HG03442 (cell line): ENCODE measurements around the gene TUBGCP2.
"Not testable (repeated sequence)": the region's sequence is repeated elsewhere in the genome, so short reads cannot be mapped to it uniquely, and the experiment has no call there.

ENCODE experiments used
- ATAC-seq: cut with Tn5 transposase; IDR thresholded peaks from one replicate; pipeline ENCODE4 v1.9.1; 2021; ENCODE audit warnings: mild to moderate bottlenecking, moderate library complexity; ENCODE audit not compliant: unreplicated experiment

TUBGCP2 gene

DNA sequence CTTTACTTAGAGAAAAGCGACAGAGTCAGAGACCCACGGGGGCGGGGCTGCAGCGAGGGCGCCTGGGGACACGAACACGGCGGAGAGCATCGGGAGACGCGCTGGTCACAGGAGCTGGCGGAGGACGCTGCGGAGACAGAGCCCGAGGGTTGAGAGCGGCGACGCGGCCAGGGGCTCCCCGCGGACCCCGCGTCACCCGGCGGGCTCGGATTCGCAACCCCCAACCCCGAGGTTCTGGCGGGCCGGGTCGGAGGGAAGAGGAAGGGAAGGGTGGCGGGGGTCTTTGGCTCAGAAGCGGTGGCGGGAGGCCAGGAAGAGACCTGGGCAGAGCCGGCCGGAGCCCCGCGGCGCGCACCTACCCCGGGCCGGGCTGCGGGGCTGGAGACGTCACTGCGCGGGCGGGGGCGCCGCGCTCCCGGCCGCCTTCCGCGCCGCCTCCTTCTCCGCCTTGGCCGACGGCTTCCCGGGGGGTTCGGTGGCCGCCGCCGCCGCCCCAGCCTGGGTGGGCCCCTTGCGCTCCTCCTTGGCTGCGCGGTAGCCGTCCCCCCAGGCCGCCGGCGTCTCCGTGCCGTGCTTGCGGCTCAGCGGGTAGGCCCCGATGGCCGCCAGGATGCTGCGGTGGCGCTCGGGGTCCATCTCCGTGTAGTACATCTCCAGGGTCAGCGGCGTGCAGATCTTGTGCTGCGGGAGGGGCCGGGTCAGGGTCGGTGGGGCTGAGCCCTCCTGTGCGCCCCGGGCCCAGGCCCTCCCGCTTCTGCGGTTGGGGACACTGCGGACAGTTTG is 17.0 kb upstream of the TUBGCP2 start:
- ATAC-seq, result no peak

- ATAC-seq, result no peak
These were observed 16.2 kb upstream of the TUBGCP2 start for GRCh38 chr10:133324857-133325260.

- ATAC-seq, result no peak
These were observed 15.6 kb upstream of the TUBGCP2 start for GRCh38 chr10:133324198-133324792.

DNA sequence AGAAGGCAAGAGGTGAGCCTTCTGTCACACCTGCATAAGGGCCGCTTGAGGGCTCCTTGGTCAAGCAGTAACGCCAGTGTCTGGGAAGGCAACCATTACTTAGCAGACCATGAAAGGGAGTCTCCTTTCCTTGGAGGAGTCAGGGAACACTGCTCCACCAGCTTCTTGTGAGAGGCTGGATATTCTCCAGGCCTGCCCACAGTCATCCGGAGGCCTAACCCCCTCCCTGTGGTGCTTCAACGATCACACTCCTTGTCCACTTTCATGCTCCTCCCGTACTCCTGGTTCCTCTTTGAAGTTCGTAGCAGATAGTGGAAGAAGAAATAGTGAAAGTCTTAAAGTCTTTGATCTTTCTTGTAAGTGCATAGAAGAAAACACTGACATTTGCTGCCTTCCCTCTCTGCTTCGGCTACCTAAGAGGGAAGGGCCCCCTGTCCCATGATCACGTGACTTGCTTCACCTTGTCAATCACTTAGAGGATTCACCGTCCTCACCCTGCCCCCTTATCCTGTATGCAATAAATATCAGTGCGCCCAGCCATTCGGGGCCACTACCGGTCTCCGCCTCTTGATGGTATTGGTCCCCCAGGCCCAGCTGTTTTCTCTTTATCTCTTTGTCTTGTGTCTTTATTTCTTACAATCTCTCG is 13.5 kb upstream of the TUBGCP2 start:
- not testable (repeated sequence) for ATAC-seq

GRCh38 chr10:133320852-133321422 is 12.3 kb upstream of the TUBGCP2 start:
- not testable (repeated sequence) for ATAC-seq

GRCh38 chr10:133318494-133319127 is 9.9 kb upstream of the TUBGCP2 start:
- ATAC-seq, result peak; percentile 95

DNA sequence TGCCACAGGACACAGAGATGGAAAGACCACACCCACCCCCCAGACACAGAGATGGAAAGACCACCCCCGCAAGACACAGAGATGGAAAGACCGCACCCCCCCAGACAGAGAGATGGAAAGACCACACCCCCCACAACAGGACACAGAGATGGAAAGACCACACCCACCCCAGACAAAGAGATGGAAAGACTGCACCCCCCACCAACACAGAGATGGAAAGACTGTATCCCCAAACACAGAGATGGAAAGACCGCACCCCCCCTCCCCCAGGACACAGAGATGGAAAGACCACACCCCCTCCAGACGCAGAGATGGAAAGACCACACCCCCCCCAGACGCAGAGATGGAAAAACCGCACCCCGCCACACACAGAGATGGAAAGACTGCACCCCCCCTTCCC is 8.1 kb upstream of the TUBGCP2 start:
- no peak for ATAC-seq

- no peak for ATAC-seq
These were observed 7.6 kb upstream of the TUBGCP2 start for GRCh38 chr10:133316266-133316665.

- ATAC-seq, result no peak
These were observed 7.2 kb upstream of the TUBGCP2 start for GRCh38 chr10:133315847-133316246.

GRCh38 chr10:133314911-133315310 is 6.2 kb upstream of the TUBGCP2 start:
- no peak for ATAC-seq

DNA sequence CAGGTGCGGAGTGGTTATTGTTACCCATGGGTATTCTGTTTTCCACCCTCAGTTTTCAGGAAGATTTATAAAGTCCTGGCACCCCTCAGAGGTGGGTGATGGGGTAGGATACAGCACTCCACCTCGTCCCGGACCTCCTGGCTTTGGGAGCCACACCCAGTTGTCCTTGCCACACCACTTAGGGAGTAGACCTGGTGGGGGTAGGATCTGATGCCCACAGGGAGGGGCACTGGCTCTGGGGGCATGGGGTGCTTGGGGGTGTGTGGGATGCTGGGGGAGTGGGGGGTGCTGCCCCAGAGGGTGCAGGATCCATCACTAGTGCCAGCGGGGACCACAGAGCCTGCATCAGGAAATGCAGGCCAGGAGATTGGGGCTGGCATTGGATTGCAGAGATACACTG is 4.5 kb upstream of the TUBGCP2 start:
- ATAC-seq, result no peak

DNA sequence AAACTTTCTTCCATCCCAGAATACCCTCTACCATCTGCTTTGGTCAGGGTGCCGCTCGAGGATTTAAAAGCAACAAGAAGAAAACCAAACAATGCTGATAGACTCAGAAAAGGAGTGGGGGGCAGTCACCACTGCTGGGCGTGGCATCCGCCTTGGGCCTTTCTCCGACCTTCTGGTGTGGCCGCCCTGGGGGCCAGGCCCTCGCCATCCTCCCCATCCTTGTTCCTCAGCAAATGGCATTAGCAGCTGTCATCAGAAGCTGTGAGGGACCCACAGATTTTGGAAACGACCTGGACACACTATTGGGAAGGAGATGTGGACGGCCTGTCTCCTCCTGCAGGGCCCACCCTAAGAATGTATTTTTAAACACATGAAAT is 4.1 kb upstream of the TUBGCP2 start:
- ATAC-seq, result no peak

DNA sequence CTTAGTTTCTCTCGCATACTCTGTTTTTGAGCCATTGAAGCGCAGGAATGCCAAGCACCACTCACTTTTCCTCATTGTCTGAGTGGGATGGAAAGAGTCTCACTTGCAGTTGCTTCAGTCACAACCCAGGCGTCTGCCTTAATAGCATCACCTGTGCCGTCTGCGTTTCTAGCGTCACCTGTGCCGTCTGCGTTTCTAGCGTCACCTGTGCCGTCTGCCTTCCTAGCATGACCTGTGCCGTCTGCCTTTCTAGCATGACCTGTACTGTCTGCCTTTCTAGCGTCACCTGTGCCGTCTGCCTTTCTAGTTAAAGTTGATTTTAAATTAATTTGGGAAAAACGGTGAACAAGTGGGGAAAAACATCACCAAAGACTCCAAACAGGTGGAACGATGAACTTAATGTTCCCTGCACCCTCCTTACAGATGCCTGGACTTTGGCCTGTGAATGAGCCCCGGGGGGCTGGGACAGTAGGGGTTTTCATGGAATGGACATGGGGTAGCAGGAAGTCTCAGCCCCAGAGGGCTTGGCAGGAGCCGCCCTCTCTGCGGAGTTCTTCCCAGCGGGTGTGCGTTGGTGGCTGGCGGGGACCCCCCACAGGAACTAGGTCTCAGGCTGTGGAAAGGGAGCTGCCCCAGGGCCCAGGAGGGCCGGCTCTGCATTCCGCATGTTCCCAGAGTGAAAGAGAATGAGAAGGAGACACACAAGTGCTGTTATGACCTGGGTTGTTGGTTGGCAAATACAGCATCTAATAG is 3.5 kb upstream of the TUBGCP2 start:
- ATAC-seq, result no peak

DNA sequence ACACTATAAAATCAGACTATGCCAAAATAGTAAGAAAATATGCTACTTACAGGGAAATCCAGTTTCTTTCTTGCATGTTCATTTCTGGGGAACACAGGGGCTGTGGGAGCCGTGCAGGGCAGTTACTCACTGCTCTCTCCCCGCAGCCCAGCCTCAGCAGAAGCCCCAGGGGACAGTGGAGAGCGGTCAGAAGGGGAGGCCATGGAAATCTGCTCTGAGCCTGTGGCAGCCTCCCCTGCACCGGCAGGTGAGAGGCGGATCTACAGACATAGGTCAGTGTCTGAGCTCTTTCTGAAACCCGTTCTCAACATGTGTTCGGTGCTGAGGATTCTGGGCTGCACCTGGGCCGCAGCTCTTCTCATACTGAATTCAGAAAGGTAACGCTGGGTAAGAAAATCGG is 2.9 kb upstream of the TUBGCP2 start:
- no peak for ATAC-seq

DNA sequence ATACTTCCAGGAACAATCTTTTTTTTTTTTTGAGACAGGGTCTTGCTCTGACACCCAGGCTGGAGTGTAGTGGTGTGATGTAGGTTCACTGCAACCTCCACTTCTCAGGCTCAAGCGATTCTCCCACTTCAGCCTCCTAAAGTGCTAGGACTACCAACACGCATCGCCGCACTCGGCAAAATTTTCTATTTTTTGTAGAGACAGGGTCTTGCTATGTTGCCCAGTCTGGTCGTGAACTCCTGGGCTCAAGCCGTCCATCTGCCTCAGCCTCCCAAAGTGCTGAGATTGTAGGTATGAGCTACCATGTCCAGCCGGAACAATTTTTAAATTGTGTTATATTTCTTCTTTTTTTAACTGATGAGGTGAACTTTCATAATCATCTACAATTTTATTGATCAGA is 2.1 kb upstream of the TUBGCP2 start:
- no peak for ATAC-seq

GRCh38 chr10:133310399-133310755 is 1.7 kb upstream of the TUBGCP2 start:
- ATAC-seq, result no peak

GRCh38 chr10:133309720-133310398 is 1.2 kb upstream of the TUBGCP2 start:
- ATAC-seq, result no peak

DNA sequence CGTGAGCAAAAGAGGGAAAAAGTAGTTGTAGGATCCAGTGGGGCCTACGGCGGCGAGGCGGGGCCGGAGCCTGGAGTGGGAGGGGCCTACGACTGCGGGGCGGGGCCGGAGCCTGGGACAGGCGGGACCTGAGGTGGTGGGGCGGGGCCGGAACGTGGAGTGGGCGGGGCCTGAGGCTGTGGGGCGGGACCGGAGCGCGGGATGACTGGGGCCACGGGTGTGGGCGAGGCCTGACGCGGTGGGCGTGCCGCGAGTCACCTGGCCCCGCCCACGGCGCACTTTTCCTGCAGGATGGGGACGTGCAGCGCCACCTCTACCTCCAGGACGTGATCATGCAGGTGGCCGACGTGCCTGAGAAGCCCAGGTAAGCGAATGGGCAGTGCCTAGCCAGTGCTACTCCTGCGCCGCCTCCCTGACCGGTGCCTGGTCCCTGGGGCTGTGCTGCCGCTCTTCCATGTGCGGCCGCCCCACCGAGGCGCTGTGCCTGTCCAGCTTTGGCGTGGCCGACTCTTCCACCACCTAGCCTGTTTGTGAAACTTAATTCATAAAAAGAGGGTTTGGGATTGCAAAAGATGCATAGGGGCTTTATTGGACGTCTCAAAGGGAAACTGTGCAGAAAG is 538 bp upstream of the TUBGCP2 start:
- ATAC-seq, result peak; percentile 72

DNA sequence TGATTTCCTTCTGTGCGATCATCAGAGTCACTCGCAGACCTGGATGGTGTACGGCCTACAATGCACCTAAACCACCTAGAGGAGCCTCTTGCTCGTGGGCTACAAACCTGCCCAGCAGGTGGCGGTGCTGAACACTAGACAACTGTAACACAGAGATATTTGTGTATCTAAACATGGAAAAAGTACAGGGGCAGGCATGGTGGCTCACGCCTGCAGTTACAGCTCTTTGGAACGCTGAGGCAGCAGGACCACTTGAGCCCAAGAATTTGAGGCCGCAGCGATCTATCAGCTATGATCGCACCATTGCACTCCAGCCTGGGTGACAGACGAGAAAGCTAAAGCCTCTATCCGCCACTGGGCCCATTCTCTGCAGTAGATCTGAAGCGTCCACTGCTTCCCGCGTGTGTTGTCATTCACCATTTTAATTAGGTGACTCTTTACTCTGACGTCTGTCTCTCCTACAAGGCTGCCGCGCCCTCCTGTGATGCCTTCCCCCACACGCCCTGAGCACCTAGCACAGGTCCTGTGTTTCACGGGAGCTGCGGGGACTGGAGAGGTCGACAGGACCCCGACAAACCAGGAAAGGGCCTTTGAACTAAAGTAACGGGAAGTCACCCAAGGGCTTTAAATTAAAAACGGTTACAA is 774 bp downstream of the TUBGCP2 start:
- peak; percentile 36 for ATAC-seq
